ENCODE measurements around the gene JMJD1C.

- TF ChIP-seq POLR2A (IDR thresholded peaks at IDR 0.05; ENCODE audit: low read length), result no peak
- TF ChIP-seq GATA1 (IDR thresholded peaks at IDR 0.05; ENCODE audit: low read depth, low read length), result no peak
Observed at GRCh38 chr10:63260860-63261251, 204.9 kb downstream of the JMJD1C start.
